Natural killer cell (primary cell): ENCODE measurements around the gene ITPRID2. TPM values are rescaled to one million over a fixed set of nuclear protein-coding genes. Genes with fewer than 3 reads are reported as not detected.

Experiments used
- ATAC-seq, 3 donors: fragments of 150-1000 bp in 2 of 3; fragments of 200-7000 bp in 1 of 3; cut with Tn5 transposase; 1 replicate in 1 of 3; 2 replicates in 2 of 3; pipeline ENCODE4 v1.10.0; 2021; ENCODE audit warnings: mild to moderate bottlenecking in 2 of 3, moderate library complexity in 2 of 3
- DNase-seq, 2 donors: peaks; one replicate each; pipeline versions ENCODE4 v3.0.0 to v3.0.0-alpha.2; 2013 to 2021; ENCODE audit warnings: mixed read lengths in 1 of 2
- H3K27ac ChIP-seq: one replicate; pipeline ENCODE4 v1.5.1; 2013; ENCODE audit warnings: mild to moderate bottlenecking, low read length
- H3K27me3 ChIP-seq: one replicate; pipeline ENCODE4 v1.6.1; 2013; ENCODE audit warnings: low read length; ENCODE audit not compliant: control insufficient read depth, insufficient read depth
- H3K36me3 ChIP-seq: one replicate; pipeline ENCODE4 v1.6.1; 2013; ENCODE audit warnings: low read length; ENCODE audit not compliant: control insufficient read depth, insufficient read depth
- H3K4me1 ChIP-seq: one replicate; pipeline ENCODE4 v1.6.1; 2013; ENCODE audit warnings: low read length; ENCODE audit not compliant: control insufficient read depth, insufficient read depth
- H3K4me3 ChIP-seq: one replicate; pipeline ENCODE4 v1.5.1; 2013; ENCODE audit warnings: low read length
- H3K9me3 ChIP-seq: one replicate; pipeline ENCODE4 v1.6.1; 2013; ENCODE audit warnings: low read length; ENCODE audit not compliant: control insufficient read depth, insufficient read depth
- H3K27ac Mint-ChIP-seq, 2 donors: one replicate each; pipeline ENCODE4 v1.8.0; 2022; ENCODE audit warnings: mild to moderate bottlenecking in 2 of 2, mixed read lengths in 2 of 2, moderate library complexity in 1 of 2
- H3K27me3 Mint-ChIP-seq, 2 donors: one replicate each; pipeline ENCODE4 v1.8.0; 2022; ENCODE audit warnings: low read depth in 2 of 2, mixed read lengths in 2 of 2
- H3K36me3 Mint-ChIP-seq: one replicate; pipeline ENCODE4 v1.8.0; 2022; ENCODE audit warnings: mixed read lengths
- H3K4me1 Mint-ChIP-seq, 2 donors: one replicate each; pipeline ENCODE4 v1.8.0; 2022; ENCODE audit warnings: mixed read lengths in 2 of 2
- H3K4me3 Mint-ChIP-seq: one replicate; pipeline ENCODE4 v1.8.0; 2022; ENCODE audit warnings: mild to moderate bottlenecking, moderate library complexity, mixed read lengths
- H3K9me3 Mint-ChIP-seq, 2 donors: one replicate each; pipeline ENCODE4 v1.8.0; 2022; ENCODE audit warnings: mixed read lengths in 2 of 2
- WGBS: methylation state at CpG from one replicate; pipeline ENCODE4 v1.1.7; 2013; ENCODE audit warnings: missing lambda C conversion rate; ENCODE audit not compliant: insufficient coverage; 5-methylcytosine and 5-hydroxymethylcytosine counted together
- intact Hi-C: fragments of 100-400 bp; cut with micrococcal nuclease; formaldehyde crosslinking; loops from one replicate; pipeline ENCODE4 v1.14.2; 2022
- total RNA-seq, 4 donors: library from RNA; stranded (reverse); fragments of 120-200 nt in 1 of 4; gene quantifications; one replicate each; pipeline versions ENCODE4 v1.2.3 to v1.2.4, GENCODE V29; 2013 to 2022
- TF ChIP-seq, protein P1 (sequence below): fragments of 200-600 bp; IDR thresholded peaks from one replicate; pipeline ENCODE4 v1.8.0; 2022; ENCODE audit warnings: antibody characterized with exemption

ITPRID2 gene
- total RNA-seq, 3 donors from 2014 or later (not counting 1 experiment from before 2014, with no cell fraction given), result 63.7 to 89.6 (median 65.8) TPM

DNA sequence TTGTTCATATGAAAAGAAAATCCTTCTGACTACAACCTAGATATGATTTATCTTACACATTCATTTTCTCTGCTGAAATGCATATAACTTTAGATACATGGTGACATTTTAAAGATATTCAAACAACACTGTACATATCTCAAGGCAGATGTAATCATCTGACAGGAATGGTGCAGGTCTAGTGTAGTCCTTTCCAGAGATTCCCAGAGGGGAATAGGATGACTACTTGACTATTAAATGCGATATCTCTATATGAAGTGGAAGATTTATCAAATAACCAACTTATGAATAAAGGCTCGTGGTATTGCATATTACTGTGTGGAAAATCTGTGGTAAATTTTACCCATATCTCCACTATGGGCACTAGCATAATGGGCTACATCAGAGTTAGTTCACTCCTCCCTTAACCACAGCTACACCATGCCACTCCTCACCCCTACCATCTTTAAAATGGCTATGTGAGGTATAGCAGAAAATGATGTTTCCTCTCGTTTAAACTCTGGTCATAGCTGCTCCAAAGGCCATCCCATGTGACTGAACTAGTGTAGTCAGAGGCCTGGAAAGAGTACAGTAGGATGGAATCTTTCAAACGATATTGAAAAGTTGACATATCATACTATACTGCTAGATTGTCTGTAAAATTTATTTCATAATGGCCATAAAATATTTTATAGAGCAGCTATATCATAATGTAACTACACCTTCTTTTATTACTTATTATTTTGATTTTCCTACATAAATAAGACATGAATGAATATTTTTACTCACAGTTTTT lies 9.1 kb upstream of the ITPRID2 start:
- Histone ChIP-seq H3K27ac (no peak overlapping the region), H3K4me1 (no peaks in the 10 kb centered on the region), H3K27me3 (peaks cover 19% of the 10 kb centered on the region), H3K4me3 (no peak overlapping the region), H3K36me3 (no peaks in the 10 kb centered on the region), H3K9me3 (no peaks in the 10 kb centered on the region)
- no peaks in the 10 kb centered on the region for H3K4me1 Mint-ChIP-seq
- intact Hi-C loops, result no loop called here
- H3K36me3 Mint-ChIP-seq, result no peaks in the 10 kb centered on the region
- WGBS, result 86% methylated on average over 1 of the region's 4 CpGs
- H3K4me3 Mint-ChIP-seq, result no peak overlapping the region
- TF ChIP-seq, protein P1, sequence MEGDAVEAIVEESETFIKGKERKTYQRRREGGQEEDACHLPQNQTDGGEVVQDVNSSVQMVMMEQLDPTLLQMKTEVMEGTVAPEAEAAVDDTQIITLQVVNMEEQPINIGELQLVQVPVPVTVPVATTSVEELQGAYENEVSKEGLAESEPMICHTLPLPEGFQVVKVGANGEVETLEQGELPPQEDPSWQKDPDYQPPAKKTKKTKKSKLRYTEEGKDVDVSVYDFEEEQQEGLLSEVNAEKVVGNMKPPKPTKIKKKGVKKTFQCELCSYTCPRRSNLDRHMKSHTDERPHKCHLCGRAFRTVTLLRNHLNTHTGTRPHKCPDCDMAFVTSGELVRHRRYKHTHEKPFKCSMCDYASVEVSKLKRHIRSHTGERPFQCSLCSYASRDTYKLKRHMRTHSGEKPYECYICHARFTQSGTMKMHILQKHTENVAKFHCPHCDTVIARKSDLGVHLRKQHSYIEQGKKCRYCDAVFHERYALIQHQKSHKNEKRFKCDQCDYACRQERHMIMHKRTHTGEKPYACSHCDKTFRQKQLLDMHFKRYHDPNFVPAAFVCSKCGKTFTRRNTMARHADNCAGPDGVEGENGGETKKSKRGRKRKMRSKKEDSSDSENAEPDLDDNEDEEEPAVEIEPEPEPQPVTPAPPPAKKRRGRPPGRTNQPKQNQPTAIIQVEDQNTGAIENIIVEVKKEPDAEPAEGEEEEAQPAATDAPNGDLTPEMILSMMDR, result no peak
- ATAC-seq (no peak), DNase-seq (no peak)
- H3K27ac Mint-ChIP-seq, result no peak overlapping the region
- no peaks in the 10 kb centered on the region for H3K9me3 Mint-ChIP-seq
- H3K27me3 Mint-ChIP-seq, result peaks cover 12 to 34% of the 10 kb centered on the region in 2 donors

DNA sequence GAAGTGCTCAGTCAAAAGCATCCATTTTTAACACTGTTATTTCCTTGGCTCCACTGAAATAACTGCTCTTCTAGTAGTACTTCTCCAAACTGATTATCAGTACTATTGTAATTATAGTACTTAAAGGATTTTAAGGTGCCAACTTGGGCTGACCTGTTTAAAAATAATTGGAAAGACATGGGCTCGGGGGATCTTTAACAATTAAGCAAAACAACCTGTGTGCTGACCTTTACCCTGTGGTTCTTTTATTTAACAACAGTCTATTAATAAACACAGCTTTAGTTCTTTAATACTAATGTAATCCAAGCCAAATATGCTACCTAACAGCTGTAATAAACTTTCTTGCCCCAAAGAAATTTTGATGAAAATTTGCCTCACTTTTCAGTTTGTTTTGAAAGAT lies 6.9 kb upstream of the ITPRID2 start:
- peaks cover 17% of the 10 kb centered on the region for H3K27me3 ChIP-seq
- no peak overlapping the region for H3K27ac ChIP-seq
- TF ChIP-seq, protein P1, result no peak
- no peak overlapping the region for H3K4me3 ChIP-seq
- intact Hi-C loops, result no loop called here
- H3K4me1 ChIP-seq, result no peaks in the 10 kb centered on the region
- H3K9me3 Mint-ChIP-seq, result no peaks in the 10 kb centered on the region
- peaks cover 17 to 46% of the 10 kb centered on the region in 2 donors for H3K27me3 Mint-ChIP-seq
- H3K4me1 Mint-ChIP-seq, result no peaks in the 10 kb centered on the region
- H3K36me3 ChIP-seq, result no peaks in the 10 kb centered on the region
- H3K9me3 ChIP-seq, result no peaks in the 10 kb centered on the region
- H3K27ac Mint-ChIP-seq, result no peak overlapping the region
- no peak for DNase-seq
- no peaks in the 10 kb centered on the region for H3K36me3 Mint-ChIP-seq
- WGBS, result 82% methylated on average over 1 of the region's 1 CpG
- ATAC-seq, result no peak
- H3K4me3 Mint-ChIP-seq, result no peak overlapping the region

DNA sequence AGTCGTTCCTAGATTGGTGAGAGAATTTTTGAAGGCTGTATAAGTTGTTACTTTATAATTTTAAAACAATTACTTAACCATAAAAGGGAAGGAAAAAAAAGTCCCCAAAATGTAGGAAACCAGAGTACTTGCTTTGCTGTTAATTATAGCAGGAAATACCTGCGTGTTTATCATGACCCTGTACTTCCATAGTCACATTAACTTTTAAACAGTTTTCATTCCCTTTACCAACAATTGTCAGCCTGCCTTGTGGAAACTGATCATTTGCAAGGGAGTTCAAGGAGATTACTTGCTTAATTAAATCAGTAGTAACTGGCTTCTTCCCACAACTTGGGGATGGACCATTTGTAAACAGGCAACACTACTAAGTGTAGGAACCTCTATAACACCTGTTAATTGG lies 6.4 kb upstream of the ITPRID2 start:
- WGBS, result 17% methylated on average over 1 of the region's 2 CpGs
- H3K36me3 Mint-ChIP-seq, result no peaks in the 10 kb centered on the region
- no peaks in the 10 kb centered on the region for H3K36me3 ChIP-seq
- no peak for DNase-seq
- no peak overlapping the region for H3K27ac Mint-ChIP-seq
- H3K27me3 ChIP-seq, result peaks cover 17% of the 10 kb centered on the region
- TF ChIP-seq, protein P1, result no peak
- H3K4me3 ChIP-seq, result no peak overlapping the region
- H3K4me3 Mint-ChIP-seq, result no peak overlapping the region
- no peaks in the 10 kb centered on the region for H3K9me3 ChIP-seq
- no peak overlapping the region for H3K27ac ChIP-seq
- no peaks in the 10 kb centered on the region for H3K4me1 ChIP-seq
- H3K9me3 Mint-ChIP-seq, result no peaks in the 10 kb centered on the region
- no peak for ATAC-seq
- no peaks in the 10 kb centered on the region for H3K4me1 Mint-ChIP-seq
- intact Hi-C loops, result no loop called here
- H3K27me3 Mint-ChIP-seq, result peaks cover 19 to 46% of the 10 kb centered on the region in 2 donors

DNA sequence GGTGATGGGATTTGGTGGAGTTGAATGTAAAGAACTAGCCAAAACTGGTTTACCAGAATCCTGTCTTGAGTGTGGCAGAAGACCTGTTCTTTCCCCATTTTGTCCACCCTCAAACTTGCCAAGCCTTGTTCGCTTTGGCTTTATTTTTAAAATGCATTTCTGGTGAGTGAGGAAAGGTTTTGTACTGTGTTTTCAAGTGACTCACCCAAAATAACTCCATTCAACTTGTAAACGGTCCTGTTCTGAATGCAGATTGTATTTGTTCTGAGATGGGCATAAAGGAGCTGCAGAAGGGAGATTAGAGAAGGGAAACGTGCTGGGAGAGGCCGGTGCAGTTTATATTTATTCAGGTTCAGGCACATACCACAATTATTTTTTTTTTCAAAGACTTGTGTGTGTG lies 5.3 kb upstream of the ITPRID2 start:
- H3K27me3 Mint-ChIP-seq, result peaks cover 22 to 46% of the 10 kb centered on the region in 2 donors
- H3K36me3 Mint-ChIP-seq, result no peaks in the 10 kb centered on the region
- no peak overlapping the region for H3K27ac Mint-ChIP-seq
- Histone ChIP-seq H3K4me1 (peaks cover under 1% of the 10 kb centered on the region), H3K36me3 (no peaks in the 10 kb centered on the region), H3K27me3 (peaks cover 19% of the 10 kb centered on the region), H3K9me3 (no peaks in the 10 kb centered on the region), H3K27ac (no peak overlapping the region), H3K4me3 (no peak overlapping the region)
- no peak overlapping the region for H3K4me3 Mint-ChIP-seq
- ATAC-seq (no peak), DNase-seq (no peak)
- peaks cover 4% of the 10 kb centered on the region in 2 donors for H3K4me1 Mint-ChIP-seq
- H3K9me3 Mint-ChIP-seq, result no peaks in the 10 kb centered on the region
- TF ChIP-seq, protein P1, result no peak
- intact Hi-C loops, result no loop called here
- 70% methylated on average over 2 of the region's 4 CpGs for WGBS
